GM21723 (cell line): ENCODE results near the gene GPATCH4.
"Not testable (repeated sequence)": the region's sequence is repeated elsewhere in the genome, so short reads cannot be mapped to it uniquely, and the experiment has no call there.

Source experiments
- ATAC-seq: cut with Tn5 transposase; IDR thresholded peaks from one replicate; pipeline ENCODE4 v1.9.1; 2021; ENCODE audit warnings: mild to moderate bottlenecking, moderate library complexity; ENCODE audit not compliant: unreplicated experiment

Gene GPATCH4

GRCh38 chr1:156581661-156582387 is 19.5 kb downstream of the GPATCH4 start:
- ATAC-seq = peak; percentile 31

GRCh38 chr1:156579472-156579871 is 21.8 kb downstream of the GPATCH4 start, which contains the start of gene TTC24:
TTC24 (plus strand) TSS chr1:156579723; CDS start chr1:156581365, 1,642 bp downstream.
- no peak for ATAC-seq

- ATAC-seq = no peak
These were observed 23.2 kb downstream of the GPATCH4 start for GRCh38 chr1:156578055-156578454.

- no peak for ATAC-seq
These were observed 23.7 kb downstream of the GPATCH4 start for GRCh38 chr1:156577550-156577949.

- ATAC-seq = no peak
These were observed 27.1 kb downstream of the GPATCH4 start for GRCh38 chr1:156574039-156574633.

GRCh38 chr1:156572663-156573018 is 28.6 kb downstream of the GPATCH4 start:
- no peak for ATAC-seq

GRCh38 chr1:156571919-156572662 is 29.2 kb downstream of the GPATCH4 start, which contains the start of gene IQGAP3:
IQGAP3 (minus strand) TSS chr1:156572565; CDS start chr1:156572529, 36 bp downstream.
- peak; percentile 87 for ATAC-seq

- ATAC-seq = no peak
These were observed 29.9 kb downstream of the GPATCH4 start for GRCh38 chr1:156571261-156571852.

- ATAC-seq = no peak
These were observed 34.8 kb downstream of the GPATCH4 start for GRCh38 chr1:156566436-156566835.

- no peak for ATAC-seq
These were observed 35.8 kb downstream of the GPATCH4 start for GRCh38 chr1:156565519-156565918.

- ATAC-seq = no peak
These were observed 40.6 kb downstream of the GPATCH4 start for GRCh38 chr1:156560585-156561163.

- ATAC-seq = no peak
These were observed 41.4 kb downstream of the GPATCH4 start for GRCh38 chr1:156559797-156560385.

GRCh38 chr1:156559086-156559796 is 42.0 kb downstream of the GPATCH4 start:
- no peak for ATAC-seq

- ATAC-seq = no peak
These were observed 44.9 kb downstream of the GPATCH4 start for GRCh38 chr1:156556354-156556753.

GRCh38 chr1:156555715-156556114 is 45.6 kb downstream of the GPATCH4 start:
- ATAC-seq = no peak

GRCh38 chr1:156554971-156555370 is 46.3 kb downstream of the GPATCH4 start:
- no peak for ATAC-seq

GRCh38 chr1:156553860-156554485 is 47.3 kb downstream of the GPATCH4 start:
- no peak for ATAC-seq

GRCh38 chr1:156552937-156553336 is 48.3 kb downstream of the GPATCH4 start:
- ATAC-seq = not testable (repeated sequence)

GRCh38 chr1:156552518-156552917 is 48.8 kb downstream of the GPATCH4 start:
- no peak for ATAC-seq
